GM19351 (cell line): ENCODE data around the gene FAM131A.

Source experiments
- ATAC-seq: cut with Tn5 transposase; IDR thresholded peaks from one replicate; pipeline ENCODE4 v1.9.1; 2021; ENCODE audit warnings: mild to moderate bottlenecking, moderate library complexity; ENCODE audit not compliant: unreplicated experiment

Gene FAM131A

DNA sequence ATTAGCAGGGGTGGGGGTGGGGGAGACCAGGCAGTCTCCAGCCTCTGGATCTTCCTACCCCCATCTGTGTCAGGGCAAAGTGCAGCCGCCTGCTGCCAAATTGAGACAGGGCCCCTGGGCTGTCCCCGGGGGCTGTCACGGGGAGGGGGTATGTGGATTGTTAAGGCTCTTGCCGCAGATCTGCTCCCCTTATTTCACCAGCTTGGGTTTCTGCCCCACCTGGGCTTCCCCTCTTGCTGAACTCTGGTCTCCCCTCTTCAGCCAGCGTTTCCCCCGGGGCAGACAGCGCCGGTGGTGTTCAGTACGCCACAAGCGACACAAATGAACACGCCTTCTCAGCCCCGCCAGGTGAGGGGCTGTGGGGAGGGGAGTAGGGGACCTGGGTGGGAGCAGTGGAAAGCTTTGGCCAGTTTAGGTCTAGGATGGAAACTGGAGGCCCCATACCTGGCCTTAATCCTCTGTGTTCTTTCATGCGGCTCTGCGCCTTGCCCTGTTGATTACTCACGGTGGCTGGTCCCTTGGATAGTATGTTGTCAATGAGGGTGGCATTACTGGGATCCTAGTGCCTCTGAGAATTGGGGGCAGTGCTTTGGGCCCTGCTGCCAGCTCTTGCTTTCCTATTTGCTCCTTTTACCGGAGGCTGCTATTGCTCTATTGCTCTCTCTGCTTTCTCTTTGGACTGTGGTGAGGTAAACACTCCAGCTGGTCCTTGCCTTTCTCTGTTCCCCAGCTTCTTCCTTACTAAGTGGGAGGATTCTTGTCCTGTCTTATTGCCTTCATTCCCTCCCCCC is 21.3 kb upstream of the FAM131A start:
- no peak for ATAC-seq

DNA sequence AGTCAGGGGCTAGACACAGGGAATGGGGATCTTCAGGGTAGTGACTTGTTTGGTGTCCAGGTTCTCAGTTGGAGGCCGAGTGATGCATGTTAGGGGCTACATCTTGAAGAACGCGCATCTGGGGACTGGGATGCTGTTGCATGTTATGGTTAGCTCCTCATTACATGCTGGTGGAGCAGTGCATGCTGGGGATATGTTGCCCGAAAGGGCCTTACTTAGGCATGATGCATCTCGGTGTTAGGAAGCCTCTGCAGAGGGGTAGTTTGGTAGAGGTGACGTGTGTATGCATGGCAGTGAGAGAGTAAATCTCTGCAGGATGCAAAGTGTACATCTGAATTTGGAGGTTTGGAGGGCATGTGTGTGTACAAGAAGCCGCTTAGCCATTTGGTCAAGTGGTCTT is 20.6 kb upstream of the FAM131A start:
- no peak for ATAC-seq

DNA sequence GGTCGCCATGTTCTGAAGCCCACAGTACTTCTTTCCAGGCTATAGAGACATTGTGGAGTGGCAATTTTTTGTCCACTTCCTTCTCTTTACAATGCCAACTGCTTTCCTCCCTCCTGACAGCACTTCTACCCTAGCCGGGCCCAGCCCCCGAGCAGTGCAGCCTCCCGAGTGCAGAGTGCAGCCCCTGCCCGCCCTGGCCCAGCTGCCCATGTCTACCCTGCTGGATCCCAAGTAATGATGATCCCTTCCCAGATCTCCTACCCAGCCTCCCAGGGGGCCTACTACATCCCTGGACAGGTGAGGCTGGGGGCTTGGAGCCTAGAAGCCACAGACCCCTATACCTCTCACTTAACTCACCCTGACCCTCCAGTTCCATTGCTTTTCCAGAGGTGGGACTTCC is 20.2 kb upstream of the FAM131A start:
- no peak for ATAC-seq

DNA sequence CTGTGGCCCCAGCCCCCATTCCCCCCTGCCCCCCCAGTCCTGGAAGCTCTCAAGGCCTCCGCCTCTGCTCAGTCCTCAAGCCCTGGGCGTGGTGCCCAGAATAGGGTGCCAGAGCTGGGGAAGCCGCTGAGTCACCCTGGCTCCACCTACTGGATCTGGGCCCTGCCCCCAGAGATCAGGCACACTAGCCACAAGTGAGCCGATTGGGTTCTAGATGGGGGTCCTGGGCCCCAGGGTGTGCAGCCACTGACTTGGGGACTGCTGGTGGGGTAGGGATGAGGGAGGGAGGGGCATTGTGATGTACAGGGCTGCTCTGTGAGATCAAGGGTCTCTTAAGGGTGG is 17.3 kb upstream of the FAM131A start:
- no peak for ATAC-seq

DNA sequence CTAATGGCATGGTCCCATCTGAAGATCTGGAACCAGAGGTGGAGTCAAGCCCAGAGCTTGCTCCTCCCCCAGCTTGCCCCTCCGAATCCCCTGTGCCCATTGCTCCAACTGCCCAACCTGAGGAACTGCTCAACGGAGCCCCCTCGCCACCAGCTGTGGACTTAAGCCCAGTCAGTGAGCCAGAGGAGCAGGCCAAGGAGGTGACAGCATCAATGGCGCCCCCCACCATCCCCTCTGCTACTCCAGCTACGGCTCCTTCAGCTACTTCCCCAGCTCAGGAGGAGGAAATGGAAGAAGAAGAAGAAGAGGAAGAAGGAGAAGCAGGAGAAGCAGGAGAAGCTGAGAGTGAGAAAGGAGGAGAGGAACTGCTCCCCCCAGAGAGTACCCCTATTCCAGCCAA is 15.7 kb upstream of the FAM131A start:
- ATAC-seq = no peak

DNA sequence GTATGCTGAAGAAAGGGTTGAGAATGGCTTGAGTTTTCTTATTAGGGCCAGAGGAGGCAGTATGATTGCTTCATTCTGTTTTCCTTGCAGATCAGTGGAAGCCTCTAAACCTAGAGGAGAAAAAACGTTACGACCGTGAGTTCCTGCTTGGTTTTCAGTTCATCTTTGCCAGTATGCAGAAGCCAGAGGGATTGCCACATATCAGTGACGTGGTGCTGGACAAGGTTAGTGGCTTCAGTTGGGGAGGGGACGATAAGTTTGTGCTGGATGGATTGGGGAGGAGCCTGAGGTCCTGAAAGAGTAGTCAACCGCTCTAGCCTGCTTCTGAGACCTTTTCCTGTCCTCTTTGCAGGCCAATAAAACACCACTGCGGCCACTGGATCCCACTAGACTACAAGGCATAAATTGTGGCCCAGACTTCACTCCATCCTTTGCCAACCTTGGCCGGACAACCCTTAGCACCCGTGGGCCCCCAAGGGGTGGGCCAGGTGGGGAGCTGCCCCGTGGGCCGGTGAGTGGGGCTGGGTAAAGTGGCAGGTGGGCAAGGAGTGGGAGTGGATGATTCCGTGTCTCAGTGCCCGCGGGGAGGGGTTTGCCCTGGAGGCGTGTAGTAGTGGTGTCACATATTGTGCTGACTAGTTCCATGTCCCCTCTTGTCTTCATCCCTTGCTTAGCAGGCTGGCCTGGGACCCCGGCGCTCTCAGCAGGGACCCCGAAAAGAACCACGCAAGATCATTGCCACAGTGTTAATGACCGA is 14.5 kb upstream of the FAM131A start:
- ATAC-seq = no peak

DNA sequence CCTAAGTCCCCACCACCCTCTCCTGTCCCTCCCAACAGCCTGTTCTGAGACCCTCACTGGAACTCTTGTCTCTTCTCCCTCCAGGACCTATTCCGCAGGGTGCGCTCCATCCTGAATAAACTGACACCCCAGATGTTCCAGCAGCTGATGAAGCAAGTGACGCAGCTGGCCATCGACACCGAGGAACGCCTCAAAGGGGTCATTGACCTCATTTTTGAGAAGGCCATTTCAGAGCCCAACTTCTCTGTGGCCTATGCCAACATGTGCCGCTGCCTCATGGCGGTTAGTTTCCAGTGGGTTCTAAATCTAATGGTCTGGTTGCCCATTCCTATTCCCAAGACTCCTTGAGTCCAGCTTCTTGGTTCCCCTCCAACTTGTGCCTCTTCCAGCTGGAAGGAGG is 13.7 kb upstream of the FAM131A start:
- ATAC-seq = no peak

DNA sequence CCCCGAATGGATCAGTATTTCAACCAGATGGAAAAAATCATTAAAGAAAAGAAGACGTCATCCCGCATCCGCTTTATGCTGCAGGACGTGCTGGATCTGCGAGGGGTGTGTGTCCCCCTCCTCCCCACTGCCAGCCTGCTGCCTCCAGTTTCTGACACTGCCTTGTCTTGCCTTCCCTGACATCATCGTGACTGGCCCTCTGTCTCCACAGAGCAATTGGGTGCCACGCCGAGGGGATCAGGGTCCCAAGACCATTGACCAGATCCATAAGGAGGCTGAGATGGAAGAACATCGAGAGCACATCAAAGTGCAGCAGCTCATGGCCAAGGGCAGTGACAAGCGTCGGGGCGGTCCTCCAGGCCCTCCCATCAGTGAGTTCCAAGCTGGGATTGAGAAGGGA is 12.1 kb upstream of the FAM131A start:
- no peak for ATAC-seq

DNA sequence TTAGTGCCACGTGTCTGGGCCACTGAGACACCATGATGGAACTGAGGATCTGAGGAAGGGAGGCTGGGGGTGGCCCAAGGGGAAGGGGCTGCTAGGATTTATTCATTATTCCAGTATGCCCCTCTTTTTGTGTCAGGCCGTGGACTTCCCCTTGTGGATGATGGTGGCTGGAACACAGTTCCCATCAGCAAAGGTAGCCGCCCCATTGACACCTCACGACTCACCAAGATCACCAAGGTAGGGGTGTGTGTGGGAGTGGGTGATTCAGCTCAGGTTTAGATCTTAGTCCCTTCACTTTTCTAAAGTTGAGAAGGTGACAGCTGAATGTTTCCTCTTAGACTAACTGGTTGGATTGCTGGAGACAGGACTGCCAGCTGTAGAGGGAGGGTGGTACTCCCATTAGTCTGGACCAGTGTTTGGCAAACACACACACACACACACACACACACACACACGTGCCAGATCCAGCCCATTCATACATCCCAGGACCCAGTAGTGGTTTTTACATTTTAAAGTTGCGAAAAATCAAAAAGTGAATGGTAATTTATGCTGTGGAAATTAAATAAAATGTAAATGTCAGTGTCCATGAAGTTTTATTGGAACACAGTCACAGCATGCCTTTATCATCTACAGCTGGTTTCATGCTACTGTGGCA is 11.6 kb upstream of the FAM131A start:
- ATAC-seq = no peak

DNA sequence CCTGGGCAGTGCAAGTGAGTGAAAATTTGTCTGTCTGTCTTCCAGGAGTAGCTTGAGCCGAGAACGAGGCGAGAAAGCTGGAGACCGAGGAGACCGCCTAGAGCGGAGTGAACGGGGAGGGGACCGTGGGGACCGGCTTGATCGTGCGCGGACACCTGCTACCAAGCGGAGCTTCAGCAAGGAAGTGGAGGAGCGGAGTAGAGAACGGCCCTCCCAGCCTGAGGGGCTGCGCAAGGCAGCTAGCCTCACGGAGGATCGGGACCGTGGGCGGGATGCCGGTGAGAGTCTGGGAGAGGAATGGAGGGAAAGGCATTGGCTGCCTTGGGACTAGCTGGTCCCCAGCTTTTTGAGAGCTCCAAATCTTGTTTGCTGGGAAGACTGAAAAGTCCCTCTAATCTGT is 10.2 kb upstream of the FAM131A start:
- ATAC-seq = no peak

DNA sequence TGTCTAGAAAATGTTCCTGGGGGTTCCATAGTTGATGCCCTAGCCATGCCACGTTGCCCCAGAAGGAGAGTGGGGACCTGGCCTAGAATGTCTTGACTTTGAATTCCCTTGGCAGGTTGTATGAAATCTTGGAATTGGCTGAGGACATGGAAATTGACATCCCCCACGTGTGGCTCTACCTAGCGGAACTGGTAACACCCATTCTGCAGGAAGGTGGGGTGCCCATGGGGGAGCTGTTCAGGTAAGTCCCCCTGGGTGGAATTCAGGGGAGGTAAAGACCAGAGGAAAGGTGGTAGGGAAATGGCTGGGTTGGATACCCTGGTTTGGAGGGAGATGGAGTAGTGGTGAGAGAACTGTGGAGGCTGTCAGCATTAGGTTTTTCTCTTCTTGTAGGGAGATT is 8.9 kb upstream of the FAM131A start:
- ATAC-seq = no peak

DNA sequence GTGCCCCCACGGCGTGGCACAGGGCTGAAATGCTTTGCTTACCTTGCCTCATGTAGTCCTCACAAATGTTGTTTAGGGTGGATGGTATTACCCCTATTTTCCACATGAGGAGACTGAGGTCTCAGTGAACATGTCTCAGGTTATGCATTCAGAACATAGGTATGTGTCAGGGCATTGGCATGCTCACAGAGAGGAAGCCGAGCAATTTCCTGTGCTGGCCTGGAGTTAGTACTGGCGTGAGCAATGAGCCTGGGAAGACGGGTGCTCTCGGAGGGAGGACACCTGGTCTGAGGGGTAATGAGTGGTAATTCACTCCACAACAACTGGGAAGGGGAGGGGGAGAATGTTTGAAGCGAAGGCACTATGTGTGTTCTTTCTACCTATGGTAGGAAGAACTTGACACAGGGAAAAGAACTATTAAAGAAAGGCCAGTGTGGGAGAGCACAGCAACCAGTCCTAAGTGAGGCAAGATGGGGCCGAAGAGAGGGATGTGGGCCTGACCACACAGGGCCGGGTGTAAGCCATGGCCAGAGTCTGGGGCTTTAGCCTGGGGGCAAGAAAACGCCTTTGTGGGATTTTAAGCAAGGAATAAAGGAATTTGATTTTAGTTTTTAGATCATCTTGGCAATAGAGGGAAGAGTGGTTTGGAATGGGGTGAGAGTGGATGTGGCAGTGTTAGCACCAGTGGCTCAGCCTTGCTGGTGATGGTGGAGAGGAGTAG is 4.9 kb upstream of the FAM131A start:
- ATAC-seq = no peak

DNA sequence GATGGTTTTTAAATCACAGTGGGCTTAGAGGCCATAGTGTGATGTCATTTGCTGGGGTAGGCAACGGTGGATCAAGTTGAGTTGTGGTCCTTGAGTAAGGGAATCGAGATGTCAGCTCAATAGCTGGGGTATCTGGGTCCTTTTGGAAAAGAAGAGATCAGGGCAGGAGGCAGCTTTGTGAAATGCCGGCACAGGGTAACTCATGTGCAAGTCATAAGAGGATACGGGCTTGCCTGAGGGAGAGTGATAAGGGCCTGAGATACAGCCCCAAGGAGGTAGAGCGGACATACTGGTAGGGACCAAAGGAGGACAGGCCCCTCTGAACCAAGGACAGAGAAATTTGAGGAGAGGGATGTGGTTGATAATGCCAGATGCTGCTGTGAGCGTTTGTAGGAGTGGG is 4.2 kb upstream of the FAM131A start:
- ATAC-seq = no peak

DNA sequence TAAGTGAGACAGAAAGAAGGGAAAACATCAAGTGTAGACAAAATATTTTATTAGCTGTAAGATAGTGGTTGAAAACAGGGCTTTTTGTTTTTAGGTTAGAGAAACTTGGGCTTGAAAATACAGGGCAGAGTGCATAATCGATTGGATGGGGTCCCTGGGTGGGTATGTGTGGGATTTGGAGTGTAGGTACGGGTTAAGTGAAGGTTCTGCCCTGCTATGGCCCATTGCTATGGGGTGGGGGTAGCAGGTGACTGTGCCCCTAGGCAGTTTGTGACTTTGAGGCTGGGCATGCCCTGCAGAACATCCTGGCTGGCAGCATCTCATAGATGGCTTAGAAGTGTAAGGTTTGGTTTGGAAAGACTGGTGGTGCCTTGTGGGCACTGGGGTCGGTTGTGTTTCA is 3.7 kb upstream of the FAM131A start:
- ATAC-seq = no peak

DNA sequence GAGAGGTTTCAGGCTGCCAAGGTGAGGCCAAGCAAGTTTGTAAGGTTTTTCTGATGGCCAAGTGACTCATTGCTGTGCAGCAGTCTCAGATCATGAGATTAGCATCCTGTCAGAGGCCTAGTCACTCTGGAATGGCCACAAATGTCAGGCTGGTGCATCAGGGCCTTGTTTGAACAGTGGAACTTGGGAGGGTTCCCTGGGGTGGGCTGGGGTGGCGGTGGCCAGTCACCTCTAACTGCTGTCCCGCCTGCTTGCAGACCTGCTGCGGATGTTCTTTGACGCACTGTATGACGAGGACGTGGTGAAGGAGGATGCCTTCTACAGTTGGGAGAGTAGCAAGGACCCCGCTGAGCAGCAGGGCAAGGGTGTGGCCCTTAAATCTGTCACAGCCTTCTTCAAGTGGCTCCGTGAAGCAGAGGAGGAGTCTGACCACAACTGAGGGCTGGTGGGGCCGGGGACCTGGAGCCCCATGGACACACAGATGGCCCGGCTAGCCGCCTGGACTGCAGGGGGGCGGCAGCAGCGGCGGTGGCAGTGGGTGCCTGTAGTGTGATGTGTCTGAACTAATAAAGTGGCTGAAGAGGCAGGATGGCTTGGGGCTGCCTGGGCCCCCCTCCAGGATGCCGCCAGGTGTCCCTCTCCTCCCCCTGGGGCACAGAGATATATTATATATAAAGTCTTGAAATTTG is 2.8 kb upstream of the FAM131A start:
- ATAC-seq = no peak

DNA sequence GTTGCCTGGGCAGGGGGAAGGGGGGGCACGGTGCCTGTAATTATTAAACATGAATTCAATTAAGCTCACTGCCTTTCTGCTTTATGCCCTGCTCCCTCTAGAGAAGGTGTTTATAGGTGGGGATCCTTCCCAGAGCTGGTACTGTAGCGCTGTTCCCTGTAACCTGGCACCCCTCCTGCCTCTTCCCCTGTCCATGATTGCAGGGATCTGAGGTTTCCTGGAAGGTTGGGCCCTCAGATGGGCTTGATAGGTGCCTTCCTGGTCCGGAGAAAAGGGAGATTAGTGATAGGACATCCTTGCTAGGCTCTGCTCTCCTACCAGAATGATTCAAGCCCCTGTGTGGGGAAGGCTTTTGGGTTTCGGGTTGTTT is 2.1 kb upstream of the FAM131A start:
- no peak for ATAC-seq

DNA sequence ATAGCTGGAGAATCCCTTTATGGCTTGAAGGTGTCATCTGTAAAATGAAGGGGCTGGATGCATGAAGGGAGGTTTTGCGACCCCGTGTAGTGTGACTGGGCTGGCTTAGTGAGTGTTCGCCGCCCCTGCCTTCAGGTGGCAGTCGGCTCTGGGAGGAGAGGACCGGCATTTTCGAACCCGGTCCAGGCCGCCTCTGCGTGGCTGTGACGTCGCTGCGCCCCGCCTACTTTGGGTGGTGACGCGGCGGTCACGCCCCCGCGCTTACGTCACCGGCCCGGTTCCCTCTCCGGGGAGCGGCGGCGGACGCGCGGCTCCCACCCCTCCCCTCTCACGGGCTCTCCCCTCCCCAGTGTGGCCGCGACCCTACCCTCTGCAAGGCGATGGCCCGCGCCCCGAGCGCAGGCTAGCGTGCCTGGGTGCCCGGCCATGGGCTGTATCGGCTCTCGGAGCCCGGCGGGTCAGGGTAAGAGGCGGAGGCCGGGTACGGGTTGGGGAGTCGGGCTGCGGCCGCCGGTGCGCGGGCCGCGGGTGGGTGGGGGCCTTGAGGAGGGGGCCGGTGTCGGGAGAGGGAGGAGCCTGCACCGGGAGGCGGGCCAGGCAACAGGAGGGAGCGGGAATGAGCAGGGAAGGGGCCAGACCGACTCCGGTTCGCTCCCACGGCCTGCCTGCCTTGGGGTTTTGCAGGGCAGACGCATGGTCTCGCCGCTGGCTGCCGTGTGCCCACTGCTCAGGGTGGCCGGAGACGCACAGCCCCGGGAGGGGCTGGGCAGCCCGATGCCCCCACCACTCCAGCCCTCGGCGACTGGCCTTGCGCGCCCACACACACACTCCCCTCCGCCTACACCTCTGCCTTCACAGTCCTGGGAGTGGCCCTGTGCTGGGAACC is 1.5 kb upstream of the FAM131A start:
- peak; percentile 85 for ATAC-seq

DNA sequence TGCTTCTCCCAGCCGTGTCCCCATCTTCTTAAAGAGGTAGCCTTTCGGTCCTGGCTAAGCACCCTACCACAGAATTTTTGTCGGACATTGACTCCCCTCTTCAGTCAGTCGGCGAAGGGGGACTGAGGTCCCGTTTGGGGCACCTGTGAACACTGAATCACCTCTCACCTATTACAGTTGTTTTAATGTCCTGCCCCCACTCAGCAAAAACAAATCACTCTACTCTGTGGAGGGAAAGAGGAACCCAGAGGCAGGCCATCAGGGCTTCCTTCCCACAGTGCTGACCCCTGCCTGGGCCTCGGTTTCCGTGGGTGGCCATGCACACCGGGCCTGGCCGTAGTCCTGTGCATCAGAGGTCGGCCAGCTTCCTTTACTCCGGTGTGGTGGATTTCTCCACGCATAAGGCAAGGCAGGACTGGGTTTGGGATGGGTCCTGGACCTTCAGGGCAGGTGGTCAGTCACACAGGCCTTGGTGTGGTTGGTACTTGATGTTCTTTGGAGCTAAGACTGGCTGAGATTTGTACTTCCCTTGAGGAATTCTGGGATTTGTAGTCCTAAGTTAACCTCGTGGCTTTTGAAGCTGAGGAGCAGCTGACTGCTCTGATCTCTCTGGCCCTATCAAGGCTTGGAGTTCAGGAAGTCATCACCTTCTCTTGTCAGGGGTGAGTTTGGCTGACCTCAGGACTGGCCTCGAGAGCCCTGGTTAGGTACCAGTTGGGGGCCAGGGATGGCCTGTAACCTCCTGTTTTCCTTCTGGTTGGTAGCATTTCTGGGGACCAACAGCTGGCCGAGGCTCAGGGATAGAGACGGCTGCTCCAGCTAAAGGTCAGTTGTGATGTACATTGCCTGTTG is 627 bp upstream of the FAM131A start:
- ATAC-seq = no peak

DNA sequence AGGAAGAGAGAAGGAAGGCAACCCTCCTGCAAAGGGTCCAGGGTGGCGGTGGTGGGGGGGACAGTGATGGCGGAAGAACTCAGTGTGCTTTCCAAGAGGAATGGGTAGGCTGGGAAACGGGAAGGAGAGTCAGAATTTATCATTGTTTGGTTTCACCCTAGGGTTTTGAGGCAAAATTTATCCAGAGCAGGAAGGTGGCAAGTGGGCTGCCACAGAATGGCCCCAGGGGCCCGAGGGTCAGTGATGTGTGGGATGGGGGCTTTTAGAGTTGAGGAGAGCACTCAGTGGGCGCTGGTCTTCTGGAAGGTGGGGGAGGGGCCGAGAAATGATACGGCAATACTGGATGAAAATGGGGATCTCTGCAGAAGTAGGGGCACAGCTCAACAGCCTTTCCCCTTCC is 581 bp downstream of the FAM131A start:
- no peak for ATAC-seq
